LoVo (cell line): ENCODE results near the gene MACROD2.
A peak's percentile ranks its signal among the peaks of the same experiment; 100 is the strongest.
"Not testable (repeated sequence)": the region's sequence is repeated elsewhere in the genome, so short reads cannot be mapped to it uniquely, and the experiment has no call there.

ENCODE experiments used
- DNase-seq: peaks from one replicate; pipeline ENCODE4 v3.0.0-alpha.2; 2016; ENCODE audit warnings: low spot score

MACROD2 gene

DNA sequence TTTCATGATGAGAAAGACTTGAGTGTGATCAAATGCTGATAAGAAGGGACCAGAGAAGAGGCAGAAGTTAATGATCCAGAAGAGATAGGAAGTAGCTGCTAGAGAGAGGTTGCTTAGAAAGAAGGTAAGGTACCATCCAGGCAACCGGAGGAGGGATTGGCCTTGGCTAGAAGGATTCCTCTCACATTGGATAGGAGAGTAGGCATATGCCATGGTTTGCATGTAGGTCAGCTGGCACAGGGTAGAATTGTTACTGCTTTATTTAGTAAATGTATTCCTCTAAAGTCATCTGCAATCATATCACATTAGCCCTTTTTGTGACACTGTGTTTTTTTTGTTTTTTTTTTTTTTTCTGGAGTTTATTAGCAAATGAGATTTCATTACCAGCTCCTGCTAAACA, 923.0 kb downstream of the MACROD2 start:
- no peak for DNase-seq

DNA sequence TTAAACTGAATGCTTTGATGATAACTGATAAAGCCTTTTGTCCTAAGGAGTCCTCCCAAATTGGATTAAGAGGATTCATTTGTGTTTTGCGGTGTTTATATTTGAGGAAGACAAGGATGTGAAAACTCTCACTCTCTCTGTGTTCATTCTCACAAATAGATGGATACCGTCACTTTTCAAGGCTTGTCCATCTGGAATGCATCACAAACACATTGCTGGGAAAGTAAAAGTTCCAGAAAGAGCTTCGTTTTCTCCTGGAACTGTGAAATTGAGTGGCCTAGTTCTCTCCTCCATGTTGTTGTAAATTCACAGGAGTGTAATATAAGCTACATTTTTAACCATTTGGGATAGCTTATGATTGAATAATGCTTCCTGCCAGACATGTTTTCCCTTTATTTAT, 923.7 kb downstream of the MACROD2 start:
- DNase-seq = no peak

- peak; percentile 32 for DNase-seq
Measured at GRCh38 chr20:14919501-14920081, 924.3 kb downstream of the MACROD2 start.

- no peak for DNase-seq
Measured at GRCh38 chr20:14921513-14921912, 926.2 kb downstream of the MACROD2 start.

GRCh38 chr20:14922503-14923267, 927.4 kb downstream of the MACROD2 start:
- DNase-seq = no peak

GRCh38 chr20:14924433-14924832, 929.1 kb downstream of the MACROD2 start:
- DNase-seq = peak; percentile 43

DNA sequence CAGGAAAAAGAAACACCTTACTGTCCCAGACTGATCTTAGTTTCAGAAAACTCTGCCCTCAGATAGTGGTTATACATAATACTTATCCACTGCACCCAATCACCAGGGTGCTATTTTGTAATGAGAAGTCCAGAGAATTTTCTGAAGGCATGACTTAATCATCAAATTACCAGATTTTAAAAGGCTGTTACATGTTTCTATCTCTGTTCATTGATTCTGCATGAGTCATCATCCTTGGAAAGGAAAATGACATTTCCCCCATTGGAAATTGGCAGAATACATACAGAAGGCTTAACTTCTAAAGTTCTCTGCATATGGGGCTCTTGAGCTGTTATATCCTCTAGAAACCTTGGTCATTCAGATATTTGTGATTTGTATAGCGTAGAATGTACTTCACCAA, 930.0 kb downstream of the MACROD2 start:
- DNase-seq = peak; percentile 6

DNA sequence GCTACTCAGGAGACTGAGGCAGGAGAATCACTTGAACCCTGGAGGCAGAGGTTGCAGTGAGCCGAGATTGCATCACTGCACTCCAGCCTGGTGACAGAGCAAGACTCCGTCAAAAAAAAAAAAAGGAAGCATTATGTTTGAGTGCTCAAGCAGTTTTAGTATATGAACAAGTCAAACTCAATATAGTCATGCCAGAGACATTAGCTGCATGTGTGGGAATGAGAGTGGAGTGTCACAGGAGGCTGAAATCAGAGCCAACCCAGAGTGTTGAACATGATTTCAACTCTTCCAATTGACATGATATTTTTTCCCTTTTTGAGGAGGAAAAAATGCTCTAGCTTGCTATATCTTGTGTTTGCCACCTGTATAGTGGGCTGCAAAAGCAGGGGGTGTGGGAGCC, 931.1 kb downstream of the MACROD2 start:
- not testable (repeated sequence) for DNase-seq

DNA sequence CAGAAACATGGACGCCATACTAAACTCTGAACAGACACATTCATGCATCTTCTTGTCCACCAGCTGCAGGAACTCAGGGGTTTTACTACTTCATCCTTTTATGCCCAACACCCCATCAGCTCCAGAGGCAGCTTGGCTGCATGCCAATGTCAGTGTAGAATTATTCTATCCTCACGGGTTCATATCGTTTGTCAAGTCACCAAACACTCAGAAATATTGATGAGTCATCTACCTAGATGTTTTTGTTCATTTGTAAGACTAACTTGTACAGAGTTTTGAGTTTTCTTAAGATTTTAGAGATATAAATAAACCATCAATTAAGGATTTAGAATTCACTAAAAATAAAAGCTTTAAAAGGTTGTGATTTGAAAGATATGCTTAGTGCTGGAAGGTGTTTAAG, 932.8 kb downstream of the MACROD2 start:
- no peak for DNase-seq

DNA sequence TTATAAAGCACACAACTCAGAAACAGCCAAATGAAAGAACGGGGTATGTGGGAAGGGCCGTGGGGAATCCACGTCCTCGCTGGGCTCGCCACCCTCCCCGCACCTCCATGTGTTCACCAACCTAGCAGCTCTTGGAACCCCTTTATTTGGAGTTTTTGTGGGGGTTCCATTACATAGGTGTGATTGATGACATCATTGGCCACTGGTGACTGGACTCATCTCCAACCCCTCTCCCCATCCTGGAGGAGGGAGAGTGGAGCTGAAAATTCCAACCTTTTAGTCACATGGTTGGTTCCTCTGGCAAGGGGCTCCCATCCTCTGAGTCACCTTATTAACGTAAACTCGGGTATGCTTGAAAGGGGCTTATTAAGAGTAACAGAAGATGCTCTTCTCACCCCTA, 934.1 kb downstream of the MACROD2 start:
- no peak for DNase-seq

DNA sequence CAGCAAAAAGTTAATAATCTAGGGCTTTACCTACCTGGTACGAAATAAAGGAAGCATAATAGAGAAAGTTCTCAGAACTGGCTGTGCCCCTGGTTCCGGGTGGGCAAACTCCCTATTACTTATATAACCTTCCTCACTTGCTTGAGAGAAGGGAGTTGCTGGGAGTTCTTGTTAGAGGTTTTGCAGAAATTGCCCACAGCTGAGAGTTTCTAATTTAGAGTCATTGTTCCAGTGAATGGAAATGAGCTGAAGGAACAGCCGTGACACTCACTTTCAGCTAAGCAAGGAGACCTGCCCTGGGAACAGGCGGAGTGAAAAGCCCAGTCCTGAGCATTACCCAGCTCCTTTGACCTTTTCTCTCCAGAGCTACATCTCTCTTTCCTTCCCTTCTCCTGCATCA, 936.7 kb downstream of the MACROD2 start:
- no peak for DNase-seq

DNA sequence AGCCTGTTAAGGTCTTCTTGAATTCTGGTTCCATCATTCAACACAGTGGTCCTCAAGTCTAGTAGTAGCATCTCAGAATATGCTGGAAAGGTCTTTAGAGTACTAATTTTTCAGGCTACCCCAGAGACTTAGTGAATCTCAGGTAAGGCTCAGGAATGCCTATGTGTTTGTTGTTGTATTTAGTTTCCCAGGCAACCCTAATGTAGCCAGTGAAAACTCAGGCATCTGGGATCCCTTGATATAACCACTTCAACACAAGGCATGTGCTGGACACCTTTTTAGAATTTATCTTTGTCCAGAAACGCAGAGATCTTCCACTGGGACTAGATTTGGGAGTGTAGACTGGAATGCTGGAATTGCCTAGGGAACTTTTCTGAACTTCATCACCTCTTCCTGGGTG, 940.0 kb downstream of the MACROD2 start:
- no peak for DNase-seq

DNA sequence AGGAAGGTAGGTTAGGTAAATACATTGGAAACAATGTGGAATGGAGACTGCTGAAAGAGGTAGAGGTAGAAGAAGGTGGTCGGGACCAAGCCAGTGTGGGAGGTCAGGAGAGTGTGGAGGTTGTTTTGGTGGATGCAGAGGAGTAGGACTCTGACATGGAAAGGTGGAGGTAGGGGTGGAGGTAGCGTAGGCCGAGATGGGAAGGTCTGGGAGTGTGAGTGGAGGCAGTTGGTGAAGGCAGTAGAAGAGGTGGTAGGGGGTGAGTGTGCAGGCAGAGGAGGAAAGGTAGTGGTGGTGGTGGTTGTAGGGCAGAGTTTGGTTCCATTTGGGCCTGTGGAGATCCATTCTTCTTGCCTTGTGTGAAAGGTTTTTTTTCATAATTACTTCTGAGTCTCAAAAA, 941.7 kb downstream of the MACROD2 start:
- DNase-seq = no peak

DNA sequence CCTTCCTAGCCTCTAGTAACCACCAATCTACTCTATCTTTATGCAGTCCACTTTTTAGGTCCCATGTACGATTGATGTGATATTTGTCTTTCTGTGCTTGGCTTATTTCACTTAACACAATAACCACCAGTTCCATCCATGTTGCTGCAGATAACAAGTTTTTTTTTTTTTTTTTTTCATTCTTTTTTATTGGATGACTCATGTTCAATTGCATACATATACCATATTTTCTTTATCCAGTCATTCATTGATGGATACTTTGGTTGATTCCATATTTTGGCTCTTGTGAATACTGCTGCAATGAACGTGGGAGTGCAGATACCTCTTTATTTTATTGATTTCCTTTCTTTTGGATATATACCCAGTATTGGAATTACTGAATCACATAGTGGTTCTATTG, 942.5 kb downstream of the MACROD2 start:
- no peak for DNase-seq

DNA sequence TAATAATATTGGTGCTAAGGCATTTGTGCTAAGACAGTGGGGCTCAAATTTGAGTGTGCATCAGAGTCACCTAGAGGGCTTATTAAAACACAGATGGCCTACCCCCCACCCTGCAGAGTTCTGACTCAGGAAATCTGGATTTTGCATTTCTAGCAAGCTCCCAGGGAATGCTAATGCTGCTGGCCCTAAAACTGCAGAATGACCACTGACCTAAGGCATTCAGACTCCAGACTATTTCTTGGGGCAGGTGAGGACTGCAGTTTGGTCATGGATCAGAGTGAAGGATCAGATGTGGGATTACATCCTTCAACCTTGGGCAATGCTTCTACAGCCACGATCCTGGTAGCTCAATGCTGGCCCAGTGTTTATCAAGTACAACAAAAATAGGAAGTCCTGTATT, 952.2 kb downstream of the MACROD2 start:
- DNase-seq = no peak

GRCh38 chr20:14947946-14948345, 952.6 kb downstream of the MACROD2 start:
- DNase-seq = no peak

DNA sequence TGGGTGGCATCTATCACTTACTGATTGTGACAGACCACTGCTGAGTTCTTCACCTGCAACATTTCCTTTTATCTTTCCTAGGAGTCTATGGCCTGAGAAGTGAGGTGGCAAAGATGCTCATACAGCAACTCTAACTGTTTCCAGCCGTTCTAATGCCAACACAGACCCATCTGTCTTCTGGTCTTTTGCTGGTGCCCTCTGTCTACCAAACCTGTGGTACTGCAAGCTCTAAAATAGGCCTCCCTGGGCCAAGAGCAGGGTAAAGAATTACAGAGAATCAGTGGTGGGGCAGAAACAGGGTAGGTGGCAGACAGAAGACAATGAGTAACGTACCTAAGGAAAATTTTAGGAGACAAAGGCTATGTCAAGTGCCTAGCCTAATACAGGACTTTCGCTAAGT, 953.1 kb downstream of the MACROD2 start:
- no peak for DNase-seq

- no peak for DNase-seq
Measured at GRCh38 chr20:14950633-14951032, 955.3 kb downstream of the MACROD2 start.

GRCh38 chr20:14951105-14951504, 955.8 kb downstream of the MACROD2 start:
- no peak for DNase-seq

DNA sequence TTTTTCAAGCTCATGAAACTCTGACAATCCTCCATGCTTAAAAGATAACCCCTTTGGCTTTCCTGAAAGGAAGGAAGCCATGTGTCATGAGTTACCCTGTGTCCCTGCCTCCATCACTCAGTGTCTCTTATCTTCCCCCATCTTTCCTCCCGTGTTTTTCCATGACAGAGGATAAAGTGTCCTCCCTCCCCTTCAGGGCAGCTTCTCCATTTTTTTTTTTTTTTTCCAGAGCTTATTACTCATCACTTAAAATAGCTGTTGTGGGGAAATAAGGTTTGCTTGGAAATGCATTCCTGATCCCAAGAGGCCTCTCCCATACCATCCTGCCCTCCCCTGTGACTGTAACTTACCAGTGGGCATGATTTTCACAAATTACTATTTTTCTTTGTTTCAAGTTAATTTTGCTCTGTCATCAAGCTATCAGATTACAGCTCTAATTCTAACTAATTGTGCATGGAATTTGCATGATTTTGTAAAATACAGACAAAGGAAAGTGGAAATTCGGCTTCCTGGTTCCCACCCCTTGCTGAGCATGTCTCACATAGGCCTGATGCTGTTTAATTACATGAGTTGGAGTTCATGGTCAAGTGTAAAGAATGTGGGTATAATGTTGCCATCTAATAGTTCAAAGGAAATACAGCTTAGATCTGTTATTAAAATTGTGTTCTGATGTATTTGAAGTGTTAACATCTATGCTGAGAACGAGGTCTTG, 956.5 kb downstream of the MACROD2 start:
- DNase-seq = no peak

DNA sequence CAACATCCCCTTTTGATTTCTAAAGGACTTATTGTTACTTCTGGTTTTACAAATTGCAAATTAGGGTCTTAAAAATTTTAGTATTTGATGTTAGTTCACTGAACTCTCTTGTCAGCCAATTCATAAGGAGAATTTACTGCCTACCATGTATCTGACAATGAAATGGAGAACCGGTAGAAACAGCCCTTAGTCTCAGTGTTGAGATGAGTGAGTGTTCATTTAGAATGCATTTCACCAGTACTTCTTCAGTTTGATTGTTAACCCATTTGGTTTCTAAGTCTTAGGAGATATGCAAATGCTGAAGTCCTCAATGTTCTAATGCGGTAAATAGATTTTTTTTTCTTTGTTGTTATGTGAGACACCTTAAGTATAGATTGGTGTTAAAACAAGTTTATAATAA, 958.4 kb downstream of the MACROD2 start:
- no peak for DNase-seq

DNA sequence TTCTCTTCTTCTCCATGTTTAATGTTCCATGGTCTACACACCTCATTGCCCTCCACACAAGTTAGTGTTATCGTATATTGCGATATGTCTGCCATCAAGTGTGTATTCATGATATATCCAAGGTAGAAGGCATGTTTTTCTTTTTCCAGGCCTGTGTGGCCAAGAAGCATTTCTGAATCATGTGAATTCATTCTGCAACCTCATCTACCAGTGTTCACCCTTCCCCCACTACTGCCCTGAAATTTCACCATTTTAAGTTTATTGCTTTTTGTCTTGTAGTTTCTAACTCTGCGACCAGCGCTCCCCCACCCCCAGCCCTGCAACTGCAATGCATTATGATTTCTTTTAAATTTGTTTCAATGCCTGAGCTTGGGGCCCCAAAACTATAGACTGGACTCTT, 960.1 kb downstream of the MACROD2 start:
- no peak for DNase-seq

DNA sequence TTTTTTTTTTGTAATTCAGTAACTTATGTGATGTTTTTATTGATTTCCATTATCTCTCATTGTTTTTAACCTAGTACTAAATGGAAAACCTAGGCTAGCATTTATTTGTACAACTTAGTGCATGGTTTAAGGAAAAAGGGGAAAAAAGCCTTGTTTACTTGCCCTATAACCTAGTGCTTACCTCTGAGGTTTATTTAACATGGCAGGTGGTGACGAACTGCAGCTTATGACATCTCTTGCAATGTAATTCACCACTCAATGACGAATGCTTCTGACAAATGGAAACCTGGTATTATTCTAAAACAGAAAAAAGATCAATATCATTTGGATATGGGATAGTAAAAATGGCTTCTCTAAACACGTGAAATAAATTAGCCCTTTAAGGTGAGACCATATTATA, 960.7 kb downstream of the MACROD2 start:
- peak; percentile 20 for DNase-seq
